Osteoblast (primary cell): ENCODE results near the gene WDR90. TPM values are rescaled to one million over a fixed set of nuclear protein-coding genes. Genes with fewer than 3 reads are reported as not detected.

Experiments
- DNase-seq: peaks from one replicate; pipeline ENCODE4 v3.0.0; 2011; ENCODE audit warnings: low spot score, mixed read lengths; ENCODE audit not compliant: insufficient read length; ENCODE audit errors: missing footprints
- H2AFZ ChIP-seq: 2 replicates; pipeline ENCODE4 v1.6.0; 2011; ENCODE audit warnings: mild to moderate bottlenecking, low read length
- H3K27ac ChIP-seq: 2 replicates; pipeline ENCODE4 v1.5.1; 2011; ENCODE audit warnings: mild to moderate bottlenecking, low read depth, low read length, moderate library complexity
- H3K27me3 ChIP-seq: 2 replicates; pipeline ENCODE4 v1.6.0; 2012; ENCODE audit warnings: mild to moderate bottlenecking, control low read depth, inconsistent platforms, low read length, moderate library complexity; ENCODE audit not compliant: insufficient read depth
- H3K36me3 ChIP-seq: 2 replicates; pipeline ENCODE4 v1.5.1; 2011; ENCODE audit warnings: mild to moderate bottlenecking, low read length, control low read depth, moderate library complexity; ENCODE audit not compliant: insufficient read depth
- H3K4me1 ChIP-seq: 2 replicates; pipeline ENCODE4 v1.5.1; 2011; ENCODE audit warnings: mild to moderate bottlenecking, low read length, control low read depth, moderate library complexity; ENCODE audit not compliant: insufficient read depth
- H3K4me2 ChIP-seq: 2 replicates; pipeline ENCODE4 v1.6.0; 2011; ENCODE audit warnings: mild to moderate bottlenecking, low read length; ENCODE audit not compliant: insufficient read depth
- H3K4me3 ChIP-seq: fragments of 200-600 bp; sonication (generic); 3 replicates; pipeline ENCODE4 v1.5.1; 2012; ENCODE audit warnings: mild to moderate bottlenecking, low read length, inconsistent platforms; ENCODE audit not compliant: insufficient read depth
- H3K79me2 ChIP-seq: 2 replicates; pipeline ENCODE4 v1.6.0; 2012; ENCODE audit warnings: mild to moderate bottlenecking, low read length, control low read depth, inconsistent platforms; ENCODE audit not compliant: insufficient read depth
- H3K9me3 ChIP-seq: 2 replicates; pipeline ENCODE4 v1.5.1; 2011; ENCODE audit warnings: low read depth, low read length, control low read depth
- H4K20me1 ChIP-seq: 2 replicates; pipeline ENCODE4 v1.6.0; 2012; ENCODE audit warnings: mild to moderate bottlenecking, low read length, control low read depth; ENCODE audit not compliant: insufficient read depth
- CTCF ChIP-seq: IDR thresholded peaks from 2 replicates; pipeline ENCODE4 v1.5.1; 2011; ENCODE audit warnings: mild to moderate bottlenecking, low read depth, low read length, moderate library complexity; ENCODE audit errors: extremely low read depth
- total RNA-seq: library from RNA; depleted of rRNA; stranded (reverse); fragments of >200 nt; gene quantifications from 2 replicates; pipeline ENCODE4 v1.2.3, GENCODE V29; 2012

Gene WDR90
- total RNA-seq, 1 donor: 19.2 TPM

GRCh38 chr16:716768-717325 lies 67.7 kb downstream of the WDR90 start:
- TF ChIP-seq CTCF: no peak
- peak overlapping the region; percentile 80 for H3K4me2 ChIP-seq

More at GRCh38 chr16:716768-717325, 67.7 kb downstream of the WDR90 start:
- Histone ChIP-seq H3K9me3 (no peaks in the 10 kb centered on the region), H3K36me3 (no peaks in the 10 kb centered on the region), H2AFZ (no peak overlapping the region), H3K4me1 (peaks cover 23% of the 10 kb centered on the region), H3K4me3 (no peak overlapping the region), H3K79me2 (peaks cover 6% of the 10 kb centered on the region), H3K27me3 (no peaks in the 10 kb centered on the region), H3K27ac (no peak overlapping the region), H4K20me1 (peaks cover 7% of the 10 kb centered on the region)
- DNase-seq: no peak

Other genes with a start within 250 kb of the WDR90 start
- 18.1 and 24.5 TPM in 2 replicates for gene DECR2, start 247.5 kb upstream of the WDR90 start, total RNA-seq
- 22.7 and 25.3 TPM in 2 replicates for gene RAB11FIP3, start 223.7 kb upstream of the WDR90 start, total RNA-seq
- 25.3 and 27.1 TPM in 2 replicates for gene CAPN15, start 121.7 kb upstream of the WDR90 start, total RNA-seq
- under 0.01 TPM in 1 of 2 replicates, not detected in the other for gene PRR35, start 89.0 kb upstream of the WDR90 start, total RNA-seq
- 1.2 and 2.2 TPM in 2 replicates for gene NHLRC4, start 82.4 kb upstream of the WDR90 start, total RNA-seq
- 25.6 and 29.0 TPM in 2 replicates for gene PIGQ, start 79.4 kb upstream of the WDR90 start, total RNA-seq
- 11.2 and 13.3 TPM in 2 replicates for gene RAB40C, start 59.3 kb upstream of the WDR90 start, total RNA-seq
- gene WFIKKN1, start 18.4 kb upstream of the WDR90 start, total RNA-seq: under 0.01 and 0.36 TPM in 2 replicates
- 72.8 and 76.0 TPM in 2 replicates for gene METTL26, start 13.1 kb upstream of the WDR90 start, total RNA-seq
- 20.0 and 20.3 TPM in 2 replicates for gene MCRIP2, start 7.5 kb upstream of the WDR90 start, total RNA-seq
- gene RHOT2, start 18.8 kb downstream of the WDR90 start, total RNA-seq: 35.9 and 42.0 TPM in 2 replicates
- gene RHBDL1, start 26.3 kb downstream of the WDR90 start, total RNA-seq: 0.88 and 1.1 TPM in 2 replicates
- 88.1 and 102 TPM in 2 replicates for gene STUB1, start 31.0 kb downstream of the WDR90 start, total RNA-seq
- 48.0 and 48.5 TPM in 2 replicates for gene JMJD8, start 35.0 kb downstream of the WDR90 start, total RNA-seq
- gene WDR24, start 41.0 kb downstream of the WDR90 start, total RNA-seq: 8.0 and 8.7 TPM in 2 replicates
- not detected in 2 replicates for gene FBXL16, start 56.4 kb downstream of the WDR90 start, total RNA-seq
- 30.9 and 33.3 TPM in 2 replicates for gene METRN, start 65.8 kb downstream of the WDR90 start, total RNA-seq
- 20.9 and 21.7 TPM in 2 replicates for gene ANTKMT, start 71.8 kb downstream of the WDR90 start, total RNA-seq
- 2.1 and 2.2 TPM in 2 replicates for gene CCDC78, start 77.1 kb downstream of the WDR90 start, total RNA-seq
- 12.7 and 16.3 TPM in 2 replicates for gene HAGHL, start 77.7 kb downstream of the WDR90 start, total RNA-seq
- gene CIAO3, start 91.6 kb downstream of the WDR90 start, total RNA-seq: 32.2 and 35.1 TPM in 2 replicates
- under 0.01 and 1.2 TPM in 2 replicates for gene MSLN, start 111.4 kb downstream of the WDR90 start, total RNA-seq
- gene RPUSD1, start 139.0 kb downstream of the WDR90 start, total RNA-seq: 23.3 and 28.2 TPM in 2 replicates
- 3.3 and 3.8 TPM in 2 replicates for gene CHTF18, start 139.3 kb downstream of the WDR90 start, total RNA-seq
- gene GNG13, start 151.4 kb downstream of the WDR90 start, total RNA-seq: not detected in 2 replicates